IPS DF 6.9 (cell line): Measurements from ENCODE around the gene ADGRD1.
A peak's percentile ranks its signal among the peaks of the same experiment; 100 is the strongest.
"Not testable (repeated sequence)": the region's sequence is repeated elsewhere in the genome, so short reads cannot be mapped to it uniquely, and the experiment has no call there.

Experiments
- DNase-seq: peaks from one replicate; pipeline ENCODE4 v3.0.0-alpha.2; 2013; ENCODE audit warnings: low read depth, low spot score
- H3K27ac ChIP-seq: one replicate; pipeline ENCODE4 v1.5.1; 2013; ENCODE audit warnings: low read length, control low read depth
- H3K27me3 ChIP-seq: 2 replicates; pipeline ENCODE4 v1.6.1; 2013; ENCODE audit warnings: mild to moderate bottlenecking, low read length; ENCODE audit not compliant: control insufficient read depth, insufficient read depth
- H3K36me3 ChIP-seq: 2 replicates; pipeline ENCODE4 v1.6.1; 2013; ENCODE audit warnings: low read length; ENCODE audit not compliant: control insufficient read depth, insufficient read depth
- H3K4me1 ChIP-seq: 2 replicates; pipeline ENCODE4 v1.6.1; 2013; ENCODE audit warnings: low read length; ENCODE audit not compliant: control insufficient read depth, insufficient read depth
- H3K4me3 ChIP-seq: 2 replicates; pipeline ENCODE4 v1.5.1; 2013; ENCODE audit warnings: mild to moderate bottlenecking, low read length
- H3K9me3 ChIP-seq: 2 replicates; pipeline ENCODE4 v1.6.1; 2013; ENCODE audit warnings: low read length, inconsistent platforms; ENCODE audit not compliant: control insufficient read depth, insufficient read depth
- WGBS: extraction: QIAGEN DNeasy Blood & Tissue Kit; methylation state at CpG from one replicate; pipeline ENCODE4 v1.1.7; 2013; ENCODE audit warnings: mixed read lengths, missing lambda C conversion rate; ENCODE audit not compliant: insufficient read length, insufficient coverage; 5-methylcytosine and 5-hydroxymethylcytosine counted together

Gene ADGRD1

GRCh38 chr12:131126662-131127173 lies 173.0 kb downstream of the ADGRD1 start:
- no peak for DNase-seq
- Histone ChIP-seq H3K9me3 (no peaks in the 10 kb centered on the region; the same call in 1 of the 2 replicates), H3K4me1 (no peaks in the 10 kb centered on the region), H3K4me3 (no peak overlapping the region), H3K27ac (no peak overlapping the region), H3K27me3 (no peaks in the 10 kb centered on the region), H3K36me3 (no peaks in the 10 kb centered on the region)
- no CpG with 5 or more reads among the region's 7 CpGs for WGBS

- DNase-seq = no peak
- no peaks in the 10 kb centered on the region for H3K27me3 ChIP-seq
- no peaks in the 10 kb centered on the region for H3K36me3 ChIP-seq
- no CpG with 5 or more reads among the region's 6 CpGs for WGBS
- H3K9me3 ChIP-seq = no peaks in the 10 kb centered on the region; the same call in 1 of the 2 replicates
- no peak overlapping the region for H3K27ac ChIP-seq
- no peak overlapping the region for H3K4me3 ChIP-seq
- no peaks in the 10 kb centered on the region for H3K4me1 ChIP-seq
Observed at GRCh38 chr12:131128556-131128955, 174.8 kb downstream of the ADGRD1 start.

- not testable (repeated sequence) for DNase-seq, H3K9me3 ChIP-seq
- WGBS = no CpG with 5 or more reads among the region's 20 CpGs
Observed at GRCh38 chr12:131128966-131129619, 175.4 kb downstream of the ADGRD1 start.

GRCh38 chr12:131129839-131130238 lies 176.1 kb downstream of the ADGRD1 start:
- no peaks in the 10 kb centered on the region for H3K27me3 ChIP-seq
- no peak overlapping the region for H3K4me3 ChIP-seq
- H3K4me1 ChIP-seq = no peaks in the 10 kb centered on the region
- no peaks in the 10 kb centered on the region for H3K9me3 ChIP-seq
- H3K36me3 ChIP-seq = no peaks in the 10 kb centered on the region
- WGBS = no CpG with 5 or more reads among the region's 11 CpGs
- no peak overlapping the region for H3K27ac ChIP-seq
- DNase-seq = no peak

More at GRCh38 chr12:131128966-131129619, 175.4 kb downstream of the ADGRD1 start:
- H3K4me1 ChIP-seq, H3K27ac ChIP-seq, H3K27me3 ChIP-seq, H3K36me3 ChIP-seq, H3K4me3 ChIP-seq: not testable (repeated sequence)

- no peak for DNase-seq
- Histone ChIP-seq H3K27ac (no peak overlapping the region), H3K9me3 (no peaks in the 10 kb centered on the region), H3K36me3 (no peaks in the 10 kb centered on the region), H3K4me1 (no peaks in the 10 kb centered on the region), H3K27me3 (no peaks in the 10 kb centered on the region), H3K4me3 (no peak overlapping the region)
- no CpG with 5 or more reads among the region's 30 CpGs for WGBS
Observed at GRCh38 chr12:131130311-131130911, 176.7 kb downstream of the ADGRD1 start.

- H3K27ac ChIP-seq = no peak overlapping the region
- no CpG with 5 or more reads among the region's 20 CpGs for WGBS
Observed at GRCh38 chr12:131131077-131131807, 177.5 kb downstream of the ADGRD1 start.

GRCh38 chr12:131131808-131132117 lies 178.1 kb downstream of the ADGRD1 start:
- Histone ChIP-seq H3K9me3 (no peaks in the 10 kb centered on the region), H3K4me1 (no peaks in the 10 kb centered on the region), H3K27ac (no peak overlapping the region), H3K4me3 (no peak overlapping the region), H3K36me3 (no peaks in the 10 kb centered on the region; the same call in 1 of the 2 replicates), H3K27me3 (no peaks in the 10 kb centered on the region)
- no CpG with 5 or more reads among the region's 10 CpGs for WGBS
- DNase-seq = no peak

More at GRCh38 chr12:131131077-131131807, 177.5 kb downstream of the ADGRD1 start:
- DNase-seq = no peak
- no peaks in the 10 kb centered on the region for H3K4me1 ChIP-seq
- H3K36me3 ChIP-seq = no peaks in the 10 kb centered on the region
- H3K27me3 ChIP-seq = no peaks in the 10 kb centered on the region
- no peak overlapping the region for H3K4me3 ChIP-seq
- no peaks in the 10 kb centered on the region for H3K9me3 ChIP-seq

GRCh38 chr12:131132118-131132892 lies 178.6 kb downstream of the ADGRD1 start:
- Histone ChIP-seq H3K36me3 (no peaks in the 10 kb centered on the region; the same call in 1 of the 2 replicates), H3K27me3 (no peaks in the 10 kb centered on the region), H3K27ac (no peak overlapping the region), H3K4me3 (no peak overlapping the region), H3K4me1 (no peaks in the 10 kb centered on the region), H3K9me3 (no peaks in the 10 kb centered on the region)
- peak; percentile 75 for DNase-seq
- WGBS = no CpG with 5 or more reads among the region's 29 CpGs

GRCh38 chr12:131133015-131133905 lies 179.6 kb downstream of the ADGRD1 start:
- no peak for DNase-seq
- Histone ChIP-seq H3K36me3 (no peaks in the 10 kb centered on the region; the same call in 1 of the 2 replicates), H3K27ac (no peak overlapping the region), H3K27me3 (no peaks in the 10 kb centered on the region), H3K9me3 (no peaks in the 10 kb centered on the region), H3K4me3 (no peak overlapping the region), H3K4me1 (no peaks in the 10 kb centered on the region)
- no CpG with 5 or more reads among the region's 19 CpGs for WGBS
